Measurements from ENCODE around the gene OGT. TPM values are rescaled to one million over a fixed set of nuclear protein-coding genes. Genes with fewer than 3 reads are reported as not detected.

OGT gene
- total RNA-seq, 4 donors from 2014 or later = 49.6 to 156 (median 88.8) TPM

DNA sequence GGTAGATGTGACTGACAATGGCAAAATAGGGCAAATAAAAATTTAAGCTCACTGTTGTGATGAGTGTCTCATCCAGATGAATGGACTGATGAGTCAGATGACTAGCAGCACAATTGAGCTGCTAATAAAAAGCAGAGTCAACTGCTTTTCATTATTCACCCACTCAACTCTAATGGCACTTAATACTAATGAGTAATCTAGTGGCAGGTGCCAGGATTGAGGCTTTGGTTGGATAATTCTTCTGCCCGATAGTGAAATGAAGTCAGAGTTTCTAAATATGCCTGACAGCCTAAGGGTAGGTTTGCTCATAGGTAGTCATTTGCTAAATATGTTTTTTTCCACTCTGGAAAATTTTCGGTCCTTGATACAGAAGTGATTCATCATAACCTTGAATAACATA lies 10.4 kb downstream of the OGT start:
- Histone ChIP-seq H3K36me3 (peaks cover 0 to 31% of the 10 kb centered on the region in 2 donors), H3K9me3 (no peaks in the 10 kb centered on the region), H3K4me1 (peaks cover 0 to 76% (median 16%) of the 10 kb centered on the region in 3 donors), H3K27me3 (no peaks in the 10 kb centered on the region), H3K4me3 (no peak overlapping the region), H3K27ac (peak overlapping the region in 3 of 4 donors; percentile 8 to 49 (median 35))
- WGBS, 2 donors (ENCODE audit: low coverage in 1 of 2) = 0 to 32% methylated on average over 2 of the region's 2 CpGs
- peak; percentile 46 for ATAC-seq
- TF ChIP-seq POLR2AphosphoS5 (IDR thresholded peaks at IDR 0.05) (peak; percentile 58), EP300 (IDR thresholded peaks at IDR 0.05) (no peak)

DNA sequence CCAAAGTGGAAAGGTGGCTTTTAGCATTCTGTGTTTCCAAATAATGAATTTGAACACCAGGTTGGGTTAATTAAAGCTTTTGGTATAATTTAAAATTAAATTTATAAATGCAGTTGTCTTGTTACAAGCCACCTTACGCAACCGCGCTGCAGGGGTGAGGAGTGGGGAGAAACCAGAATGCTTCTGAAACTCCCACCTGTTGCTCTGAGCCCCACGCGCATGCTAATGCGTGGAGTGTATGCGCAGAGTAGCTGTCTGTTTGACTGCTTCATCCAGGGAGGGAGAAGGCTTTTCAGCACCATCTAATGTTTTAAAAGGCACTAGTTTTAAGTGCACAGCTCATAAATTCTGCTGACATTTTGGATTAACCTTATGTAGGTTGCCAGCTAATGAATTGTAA lies 12.5 kb downstream of the OGT start:
- H3K4me1 ChIP-seq = peaks cover 0 to 56% (median 8%) of the 10 kb centered on the region in 3 donors
- no peak overlapping the region for H3K4me3 ChIP-seq
- WGBS, 2 donors (ENCODE audit: low coverage in 1 of 2) = 87 to 89% methylated on average over 6 to 7 of the region's 7 CpGs
- TF ChIP-seq, protein P1, sequence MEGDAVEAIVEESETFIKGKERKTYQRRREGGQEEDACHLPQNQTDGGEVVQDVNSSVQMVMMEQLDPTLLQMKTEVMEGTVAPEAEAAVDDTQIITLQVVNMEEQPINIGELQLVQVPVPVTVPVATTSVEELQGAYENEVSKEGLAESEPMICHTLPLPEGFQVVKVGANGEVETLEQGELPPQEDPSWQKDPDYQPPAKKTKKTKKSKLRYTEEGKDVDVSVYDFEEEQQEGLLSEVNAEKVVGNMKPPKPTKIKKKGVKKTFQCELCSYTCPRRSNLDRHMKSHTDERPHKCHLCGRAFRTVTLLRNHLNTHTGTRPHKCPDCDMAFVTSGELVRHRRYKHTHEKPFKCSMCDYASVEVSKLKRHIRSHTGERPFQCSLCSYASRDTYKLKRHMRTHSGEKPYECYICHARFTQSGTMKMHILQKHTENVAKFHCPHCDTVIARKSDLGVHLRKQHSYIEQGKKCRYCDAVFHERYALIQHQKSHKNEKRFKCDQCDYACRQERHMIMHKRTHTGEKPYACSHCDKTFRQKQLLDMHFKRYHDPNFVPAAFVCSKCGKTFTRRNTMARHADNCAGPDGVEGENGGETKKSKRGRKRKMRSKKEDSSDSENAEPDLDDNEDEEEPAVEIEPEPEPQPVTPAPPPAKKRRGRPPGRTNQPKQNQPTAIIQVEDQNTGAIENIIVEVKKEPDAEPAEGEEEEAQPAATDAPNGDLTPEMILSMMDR (IDR thresholded peaks at IDR 0.05) = no peak
- no peak for TF ChIP-seq POLR2A (IDR thresholded peaks at IDR 0.05)
- no peak for TF ChIP-seq EP300 (IDR thresholded peaks at IDR 0.05)
- TF ChIP-seq POLR2AphosphoS5 (IDR thresholded peaks at IDR 0.05) = no peak
- H3K36me3 ChIP-seq = peaks cover 0 to 39% of the 10 kb centered on the region in 2 donors
- H3K9me3 ChIP-seq = no peaks in the 10 kb centered on the region
- H3K27ac ChIP-seq = no peak overlapping the region
- H3K27me3 ChIP-seq = no peaks in the 10 kb centered on the region
- ATAC-seq = no peak

DNA sequence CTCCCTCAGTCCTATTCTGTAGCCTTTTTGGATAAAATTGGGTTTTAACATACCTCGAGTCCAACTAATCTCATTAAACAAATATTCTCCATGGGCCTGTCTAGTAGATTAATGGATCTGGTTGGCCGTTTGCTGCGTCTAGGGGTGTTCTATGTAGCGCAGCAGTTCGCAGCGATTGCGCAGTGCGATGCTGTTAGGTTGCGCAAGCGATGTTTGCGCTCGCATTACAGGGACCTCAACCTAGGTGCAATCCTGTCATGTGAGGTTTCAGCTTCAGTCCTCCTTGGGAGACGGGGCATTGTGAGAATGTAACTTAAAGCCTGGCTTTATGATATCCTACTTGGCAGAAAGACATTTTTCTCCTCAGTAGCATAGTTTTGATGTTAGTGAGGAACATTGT lies 14.0 kb downstream of the OGT start:
- 50 to 67% methylated on average over 1 to 6 of the region's 13 CpGs for WGBS, 2 donors (ENCODE audit: low coverage in 1 of 2)
- no peak overlapping the region for H3K27ac ChIP-seq
- TF ChIP-seq, protein P1 (IDR thresholded peaks at IDR 0.05) = no peak
- TF ChIP-seq POLR2A (IDR thresholded peaks at IDR 0.05) (no peak), POLR2AphosphoS5 (IDR thresholded peaks at IDR 0.05) (no peak), EP300 (IDR thresholded peaks at IDR 0.05) (no peak)
- H3K4me3 ChIP-seq = no peak overlapping the region
- H3K4me1 ChIP-seq = peaks cover 0 to 41% (median 8%) of the 10 kb centered on the region in 3 donors
- H3K36me3 ChIP-seq = peaks cover 0 to 42% of the 10 kb centered on the region in 2 donors
- H3K27me3 ChIP-seq = no peaks in the 10 kb centered on the region
- H3K9me3 ChIP-seq = no peaks in the 10 kb centered on the region
- no peak for ATAC-seq

DNA sequence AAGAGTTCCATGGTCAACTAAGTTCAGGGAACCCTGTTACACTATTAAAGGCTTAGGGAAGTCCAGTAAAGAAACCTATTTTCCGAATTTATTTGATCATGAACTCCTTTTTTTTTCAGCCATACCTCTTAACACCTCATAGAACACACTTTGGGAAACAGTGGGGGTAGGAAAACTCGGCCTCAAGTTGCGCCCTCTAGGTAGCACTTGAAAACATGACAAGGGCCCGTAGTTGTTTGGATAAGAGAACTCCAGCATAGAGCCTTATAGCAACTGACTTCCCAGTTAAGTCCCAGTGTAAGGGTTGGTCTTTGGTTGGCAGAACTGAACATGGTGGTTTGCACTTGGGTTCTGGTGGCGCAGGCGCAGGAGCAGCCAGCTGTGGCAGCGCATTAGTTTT lies 14.4 kb downstream of the OGT start:
- H3K9me3 ChIP-seq = no peaks in the 10 kb centered on the region
- no peak for ATAC-seq
- H3K27ac ChIP-seq = no peak overlapping the region
- TF ChIP-seq POLR2A (IDR thresholded peaks at IDR 0.05) (no peak), POLR2AphosphoS5 (IDR thresholded peaks at IDR 0.05) (no peak), EP300 (IDR thresholded peaks at IDR 0.05) (no peak)
- TF ChIP-seq, protein P1 (IDR thresholded peaks at IDR 0.05) = no peak
- WGBS, 2 donors (ENCODE audit: low coverage in 1 of 2) = 50 to 100% methylated on average over 1 to 5 of the region's 7 CpGs
- peaks cover 0 to 42% of the 10 kb centered on the region in 2 donors for H3K36me3 ChIP-seq
- H3K27me3 ChIP-seq = no peaks in the 10 kb centered on the region
- no peak overlapping the region for H3K4me3 ChIP-seq
- H3K4me1 ChIP-seq = peaks cover 0 to 36% (median 7%) of the 10 kb centered on the region in 3 donors

DNA sequence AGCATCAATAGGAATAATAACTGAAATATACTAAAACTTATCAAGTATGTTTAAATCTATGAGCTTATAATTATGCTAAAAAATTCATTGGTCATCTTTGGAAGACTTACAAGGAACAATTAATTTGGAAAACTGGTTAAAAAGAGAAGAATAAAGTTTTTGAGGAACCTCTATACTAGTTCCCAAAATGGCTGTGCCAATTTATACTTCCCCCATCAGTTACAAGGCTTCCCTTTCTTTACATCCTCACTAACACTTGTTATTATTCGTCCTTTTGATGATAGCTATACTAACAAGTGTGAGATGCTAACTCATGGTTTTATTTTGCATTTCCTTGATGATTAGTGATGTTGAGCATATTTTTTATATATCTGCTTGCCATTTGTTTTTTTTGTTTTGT lies 17.1 kb downstream of the OGT start:
- H3K27me3 ChIP-seq = no peaks in the 10 kb centered on the region
- TF ChIP-seq EP300 (IDR thresholded peaks at IDR 0.05) (no peak), POLR2AphosphoS5 (IDR thresholded peaks at IDR 0.05) (no peak), POLR2A (IDR thresholded peaks at IDR 0.05) (no peak)
- TF ChIP-seq, protein P1 (IDR thresholded peaks at IDR 0.05) = no peak
- no peak overlapping the region for H3K27ac ChIP-seq
- H3K4me3 ChIP-seq = no peak overlapping the region
- H3K9me3 ChIP-seq = no peaks in the 10 kb centered on the region
- ATAC-seq = no peak
- peaks cover 0 to 61% of the 10 kb centered on the region in 2 donors for H3K36me3 ChIP-seq
- peaks cover 0 to 10% (median 0%) of the 10 kb centered on the region in 3 donors for H3K4me1 ChIP-seq
- whole genome bisulfite sequencing, 2 donors (ENCODE audit: low coverage in 1 of 2) = 62 to 86% methylated on average over 1 of the region's 1 CpG

Measured in gastroesophageal sphincter (tissue), 4 donors.